Ovary (tissue), 3 donors: ENCODE data around the gene CYGB.
"Not testable (repeated sequence)": the region's sequence is repeated elsewhere in the genome, so short reads cannot be mapped to it uniquely, and the experiment has no call there.

Experiments used
- CTCF ChIP-seq, 3 donors: fragments of 450-650 bp in 2 of 3; fragments of 200-600 bp in 1 of 3; IDR thresholded peaks; one replicate each; pipeline versions ENCODE4 v1.5.1 to v1.8.0; 2016 to 2022; ENCODE audit warnings: antibody characterized with exemption in 3 of 3, mild to moderate bottlenecking in 1 of 3
- POLR2A ChIP-seq: fragments of 450-650 bp; IDR thresholded peaks from one replicate; pipeline ENCODE4 v1.6.1; 2017; ENCODE audit warnings: antibody characterized with exemption, mild to moderate bottlenecking, moderate library complexity
- donor health status: DM: no; HTN: no; CAD: no.

DNA sequence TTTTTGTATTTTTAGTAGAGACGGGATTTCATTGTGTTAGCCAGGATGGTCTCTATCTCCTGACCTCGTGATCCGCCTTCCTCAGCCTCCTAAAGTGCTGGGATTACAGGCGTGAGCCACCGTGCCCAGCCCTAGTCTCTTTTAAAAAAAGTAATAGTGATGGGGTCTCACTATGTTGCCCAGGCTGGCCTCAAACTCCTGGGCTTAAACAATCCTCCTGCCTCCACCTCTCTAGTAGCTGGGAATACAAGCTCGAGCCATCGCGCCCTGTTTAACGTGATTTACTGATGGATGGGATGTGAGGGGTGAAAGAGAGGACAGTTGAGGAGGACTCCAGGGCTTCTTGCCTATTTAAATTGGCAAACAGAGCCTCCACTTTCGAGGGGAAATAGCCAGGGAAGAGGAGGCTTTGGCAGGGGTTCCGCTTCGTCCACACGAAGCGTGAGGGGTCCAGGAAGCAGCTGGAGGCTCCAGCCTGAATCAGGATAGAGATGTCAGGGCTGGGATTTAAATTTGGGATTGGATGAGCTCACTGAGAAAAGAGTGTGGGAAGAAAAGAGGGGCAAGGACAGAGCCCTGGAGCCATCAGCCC lies 28.9 kb downstream of the CYGB start:
- not testable (repeated sequence) for TF ChIP-seq CTCF (IDR thresholded peaks at IDR 0.05); POLR2A
